Stimulated activated CD4-positive, alpha-beta T cell treated with anti-CD3 and anti-CD28 coated beads, Interleukin-2, amount 100 ng/mL, for 4 hours (primary cell): ENCODE measurements around the gene HSPA6.
"Not testable (repeated sequence)": the region's sequence is repeated elsewhere in the genome, so short reads cannot be mapped to it uniquely, and the experiment has no call there.

Experiments used
- DNase-seq: peaks from one replicate; pipeline ENCODE4 v3.0.0-alpha.2; 2020; ENCODE audit warnings: low read depth

Gene HSPA6

GRCh38 chr1:161503394-161503748 lies 21.0 kb upstream of the HSPA6 start:
- no peak for DNase-seq

GRCh38 chr1:161505686-161506085 lies 18.7 kb upstream of the HSPA6 start:
- DNase-seq, result no peak

- DNase-seq, result no peak
Observed at GRCh38 chr1:161506336-161507223, 17.8 kb upstream of the HSPA6 start.

GRCh38 chr1:161510477-161510876 lies 13.9 kb upstream of the HSPA6 start:
- DNase-seq, result no peak

GRCh38 chr1:161511018-161511755 lies 13.2 kb upstream of the HSPA6 start:
- no peak for DNase-seq

GRCh38 chr1:161511756-161512060 lies 12.6 kb upstream of the HSPA6 start:
- DNase-seq, result no peak

GRCh38 chr1:161512636-161513447 lies 11.5 kb upstream of the HSPA6 start:
- not testable (repeated sequence) for DNase-seq

- DNase-seq, result not testable (repeated sequence)
Observed at GRCh38 chr1:161513448-161513780, 10.9 kb upstream of the HSPA6 start.

GRCh38 chr1:161513953-161514352 lies 10.4 kb upstream of the HSPA6 start:
- not testable (repeated sequence) for DNase-seq

- not testable (repeated sequence) for DNase-seq
Observed at GRCh38 chr1:161523041-161523816, 1.1 kb upstream of the HSPA6 start.

- not testable (repeated sequence) for DNase-seq
Observed at GRCh38 chr1:161524742-161525291, 477 bp downstream of the HSPA6 start.

GRCh38 chr1:161525321-161525720 lies 981 bp downstream of the HSPA6 start:
- DNase-seq, result not testable (repeated sequence)

- DNase-seq, result not testable (repeated sequence)
Observed at GRCh38 chr1:161525918-161526317, 1.6 kb downstream of the HSPA6 start.

- DNase-seq, result not testable (repeated sequence)
Observed at GRCh38 chr1:161528550-161528949, 4.2 kb downstream of the HSPA6 start.

- not testable (repeated sequence) for DNase-seq
Observed at GRCh38 chr1:161529463-161530104, 5.2 kb downstream of the HSPA6 start.

- peak; percentile 67 for DNase-seq
Observed at GRCh38 chr1:161530158-161530557, 5.8 kb downstream of the HSPA6 start.

- peak; percentile 92 for DNase-seq
Observed at GRCh38 chr1:161530671-161531641, 6.6 kb downstream of the HSPA6 start.

GRCh38 chr1:161531986-161532643 lies 7.8 kb downstream of the HSPA6 start:
- DNase-seq, result no peak
